Natural killer cell (primary cell): ENCODE data around the gene SAE1. TPM values are rescaled to one million over a fixed set of nuclear protein-coding genes. Genes with fewer than 3 reads are reported as not detected.

Experiments used
- ATAC-seq, 3 donors: fragments of 150-1000 bp in 2 of 3; fragments of 200-7000 bp in 1 of 3; cut with Tn5 transposase; 1 replicate in 1 of 3; 2 replicates in 2 of 3; pipeline ENCODE4 v1.10.0; 2021; ENCODE audit warnings: mild to moderate bottlenecking in 2 of 3, moderate library complexity in 2 of 3
- DNase-seq, 2 donors: peaks; one replicate each; pipeline versions ENCODE4 v3.0.0 to v3.0.0-alpha.2; 2013 to 2021; ENCODE audit warnings: mixed read lengths in 1 of 2
- H3K27ac ChIP-seq: one replicate; pipeline ENCODE4 v1.5.1; 2013; ENCODE audit warnings: mild to moderate bottlenecking, low read length
- H3K27me3 ChIP-seq: one replicate; pipeline ENCODE4 v1.6.1; 2013; ENCODE audit warnings: low read length; ENCODE audit not compliant: control insufficient read depth, insufficient read depth
- H3K36me3 ChIP-seq: one replicate; pipeline ENCODE4 v1.6.1; 2013; ENCODE audit warnings: low read length; ENCODE audit not compliant: control insufficient read depth, insufficient read depth
- H3K4me1 ChIP-seq: one replicate; pipeline ENCODE4 v1.6.1; 2013; ENCODE audit warnings: low read length; ENCODE audit not compliant: control insufficient read depth, insufficient read depth
- H3K4me3 ChIP-seq: one replicate; pipeline ENCODE4 v1.5.1; 2013; ENCODE audit warnings: low read length
- H3K9me3 ChIP-seq: one replicate; pipeline ENCODE4 v1.6.1; 2013; ENCODE audit warnings: low read length; ENCODE audit not compliant: control insufficient read depth, insufficient read depth
- H3K27ac Mint-ChIP-seq, 2 donors: one replicate each; pipeline ENCODE4 v1.8.0; 2022; ENCODE audit warnings: mild to moderate bottlenecking in 2 of 2, mixed read lengths in 2 of 2, moderate library complexity in 1 of 2
- H3K27me3 Mint-ChIP-seq, 2 donors: one replicate each; pipeline ENCODE4 v1.8.0; 2022; ENCODE audit warnings: low read depth in 2 of 2, mixed read lengths in 2 of 2
- H3K36me3 Mint-ChIP-seq: one replicate; pipeline ENCODE4 v1.8.0; 2022; ENCODE audit warnings: mixed read lengths
- H3K4me1 Mint-ChIP-seq, 2 donors: one replicate each; pipeline ENCODE4 v1.8.0; 2022; ENCODE audit warnings: mixed read lengths in 2 of 2
- H3K4me3 Mint-ChIP-seq: one replicate; pipeline ENCODE4 v1.8.0; 2022; ENCODE audit warnings: mild to moderate bottlenecking, moderate library complexity, mixed read lengths
- H3K9me3 Mint-ChIP-seq, 2 donors: one replicate each; pipeline ENCODE4 v1.8.0; 2022; ENCODE audit warnings: mixed read lengths in 2 of 2
- WGBS: methylation state at CpG from one replicate; pipeline ENCODE4 v1.1.7; 2013; ENCODE audit warnings: missing lambda C conversion rate; ENCODE audit not compliant: insufficient coverage; 5-methylcytosine and 5-hydroxymethylcytosine counted together
- intact Hi-C: fragments of 100-400 bp; cut with micrococcal nuclease; formaldehyde crosslinking; loops from one replicate; pipeline ENCODE4 v1.14.2; 2022
- total RNA-seq, 4 donors: library from RNA; stranded (reverse); fragments of 120-200 nt in 1 of 4; gene quantifications; one replicate each; pipeline versions ENCODE4 v1.2.3 to v1.2.4, GENCODE V29; 2013 to 2022
- TF ChIP-seq, protein P1 (sequence below): fragments of 200-600 bp; IDR thresholded peaks from one replicate; pipeline ENCODE4 v1.8.0; 2022; ENCODE audit warnings: antibody characterized with exemption

Gene SAE1
- total RNA-seq, 3 donors from 2014 or later (not counting 1 experiment from before 2014, with no cell fraction given) = 42.5 to 49.3 (median 46.0) TPM

DNA sequence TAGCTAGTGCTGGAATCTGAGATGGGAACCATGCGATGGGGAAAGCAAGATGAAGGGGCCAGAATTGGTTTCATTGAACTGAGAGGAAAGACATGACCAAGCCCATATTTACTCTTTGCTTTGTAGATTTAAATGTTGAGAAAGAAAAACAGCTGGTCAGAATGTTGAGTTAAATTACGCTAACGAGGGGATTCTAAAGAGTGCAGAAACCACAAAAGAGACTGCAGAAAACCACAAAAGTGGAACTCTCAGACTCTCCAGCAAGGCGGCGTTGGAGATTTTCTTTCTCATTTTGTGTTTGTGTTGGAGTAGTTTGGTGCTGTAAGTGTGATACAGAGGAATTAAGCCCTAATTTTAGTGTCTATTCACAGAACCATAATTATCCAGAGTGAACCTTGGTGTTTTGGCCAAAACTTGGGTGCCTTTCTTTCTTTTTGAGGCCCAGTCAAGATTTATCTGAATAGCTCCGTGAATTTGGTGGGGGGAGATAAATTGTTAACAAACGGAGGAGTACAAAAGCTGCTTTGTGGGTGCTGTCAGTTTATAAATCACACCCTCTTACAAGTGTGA lies 26.3 kb downstream of the SAE1 start:
- H3K9me3 ChIP-seq = no peaks in the 10 kb centered on the region
- no peaks in the 10 kb centered on the region for H3K9me3 Mint-ChIP-seq
- TF ChIP-seq, protein P1, sequence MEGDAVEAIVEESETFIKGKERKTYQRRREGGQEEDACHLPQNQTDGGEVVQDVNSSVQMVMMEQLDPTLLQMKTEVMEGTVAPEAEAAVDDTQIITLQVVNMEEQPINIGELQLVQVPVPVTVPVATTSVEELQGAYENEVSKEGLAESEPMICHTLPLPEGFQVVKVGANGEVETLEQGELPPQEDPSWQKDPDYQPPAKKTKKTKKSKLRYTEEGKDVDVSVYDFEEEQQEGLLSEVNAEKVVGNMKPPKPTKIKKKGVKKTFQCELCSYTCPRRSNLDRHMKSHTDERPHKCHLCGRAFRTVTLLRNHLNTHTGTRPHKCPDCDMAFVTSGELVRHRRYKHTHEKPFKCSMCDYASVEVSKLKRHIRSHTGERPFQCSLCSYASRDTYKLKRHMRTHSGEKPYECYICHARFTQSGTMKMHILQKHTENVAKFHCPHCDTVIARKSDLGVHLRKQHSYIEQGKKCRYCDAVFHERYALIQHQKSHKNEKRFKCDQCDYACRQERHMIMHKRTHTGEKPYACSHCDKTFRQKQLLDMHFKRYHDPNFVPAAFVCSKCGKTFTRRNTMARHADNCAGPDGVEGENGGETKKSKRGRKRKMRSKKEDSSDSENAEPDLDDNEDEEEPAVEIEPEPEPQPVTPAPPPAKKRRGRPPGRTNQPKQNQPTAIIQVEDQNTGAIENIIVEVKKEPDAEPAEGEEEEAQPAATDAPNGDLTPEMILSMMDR = no peak
- peaks cover 30% of the 10 kb centered on the region for H3K36me3 ChIP-seq
- H3K36me3 Mint-ChIP-seq = peaks cover 9% of the 10 kb centered on the region
- H3K27ac Mint-ChIP-seq = peak overlapping the region; percentile 89 to 93
- ATAC-seq = peak; percentile 43 to 62 (median 48)
- H3K27ac ChIP-seq = peak overlapping the region; percentile 68
- intact Hi-C loops = loop anchor here (1.0 to 5.0 kb wide), 3 partner anchors 19 to 70 kb away; no protein-coding TSS in a partner anchor
- DNase-seq = peak in 1 of 2 donors; percentile 71
- no peaks in the 10 kb centered on the region for H3K27me3 ChIP-seq
- peak overlapping the region; percentile 80 for H3K4me3 Mint-ChIP-seq
- no peak overlapping the region for H3K4me3 ChIP-seq
- peaks cover 51% of the 10 kb centered on the region for H3K4me1 ChIP-seq
- no peaks in the 10 kb centered on the region for H3K27me3 Mint-ChIP-seq
- 0% methylated on average over 6 of the region's 7 CpGs for WGBS
- H3K4me1 Mint-ChIP-seq = peaks cover 34 to 41% of the 10 kb centered on the region in 2 donors

DNA sequence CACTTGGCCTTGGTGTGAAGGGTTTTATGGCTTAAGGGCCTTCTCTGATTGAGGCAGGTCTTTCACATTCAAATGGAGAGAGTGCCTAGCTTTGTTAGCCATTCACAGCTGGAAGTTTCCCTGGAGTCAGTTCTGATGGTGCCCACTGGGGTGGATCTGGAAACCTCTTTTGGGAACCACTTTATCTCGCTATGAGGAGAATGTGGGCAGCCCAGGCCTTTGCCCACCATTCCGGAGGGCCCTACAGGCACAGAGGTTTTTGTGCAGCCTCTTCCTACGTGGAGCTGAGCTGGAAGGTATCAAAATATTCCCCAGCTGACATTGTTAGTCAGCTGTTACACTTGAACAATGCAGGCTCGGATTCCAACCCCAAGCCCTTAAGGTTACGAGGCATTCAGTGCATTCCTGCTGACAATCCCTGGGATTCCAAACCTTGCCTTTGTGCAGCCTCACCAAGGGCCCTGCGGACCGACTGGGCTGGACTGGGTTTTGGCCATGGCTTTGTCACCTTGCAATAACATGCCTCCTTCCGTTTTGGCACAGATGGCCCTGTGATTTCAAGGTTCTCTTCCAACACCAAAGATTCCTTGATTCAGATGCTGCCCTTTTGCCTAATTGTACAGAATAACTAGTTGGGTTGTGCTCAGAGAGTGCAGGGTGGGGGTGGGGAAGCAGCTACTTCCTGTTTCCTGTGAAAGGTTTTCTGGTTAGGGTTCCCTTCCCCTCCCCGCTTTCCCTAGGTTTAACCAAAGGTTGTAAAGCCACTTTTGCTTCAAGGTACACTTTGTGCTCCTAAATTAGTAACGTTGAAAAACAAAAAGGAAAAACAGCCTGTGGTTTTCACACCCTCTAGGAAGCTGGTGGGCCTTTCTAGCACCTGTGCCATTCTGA lies 27.0 kb downstream of the SAE1 start:
- H3K27ac Mint-ChIP-seq = peak overlapping the region; percentile 89 to 93
- intact Hi-C loops = loop anchor here (1.0 to 5.0 kb wide), 3 partner anchors 19 to 70 kb away; no protein-coding TSS in a partner anchor
- Histone ChIP-seq H3K27me3 (no peaks in the 10 kb centered on the region), H3K4me1 (peaks cover 51% of the 10 kb centered on the region), H3K27ac (peak overlapping the region; percentile 68), H3K4me3 (peak overlapping the region; percentile 4), H3K36me3 (peaks cover 23% of the 10 kb centered on the region), H3K9me3 (no peaks in the 10 kb centered on the region)
- peak; percentile 56 to 76 (median 71) for ATAC-seq
- H3K9me3 Mint-ChIP-seq = no peaks in the 10 kb centered on the region
- WGBS = 47% methylated on average over 9 of the region's 10 CpGs
- TF ChIP-seq, protein P1 = no peak
- peak in 1 of 2 donors; percentile 79 for DNase-seq
- no peaks in the 10 kb centered on the region for H3K27me3 Mint-ChIP-seq
- peak overlapping the region; percentile 80 for H3K4me3 Mint-ChIP-seq
- peaks cover 1% of the 10 kb centered on the region for H3K36me3 Mint-ChIP-seq
- peaks cover 34 to 46% of the 10 kb centered on the region in 2 donors for H3K4me1 Mint-ChIP-seq

DNA sequence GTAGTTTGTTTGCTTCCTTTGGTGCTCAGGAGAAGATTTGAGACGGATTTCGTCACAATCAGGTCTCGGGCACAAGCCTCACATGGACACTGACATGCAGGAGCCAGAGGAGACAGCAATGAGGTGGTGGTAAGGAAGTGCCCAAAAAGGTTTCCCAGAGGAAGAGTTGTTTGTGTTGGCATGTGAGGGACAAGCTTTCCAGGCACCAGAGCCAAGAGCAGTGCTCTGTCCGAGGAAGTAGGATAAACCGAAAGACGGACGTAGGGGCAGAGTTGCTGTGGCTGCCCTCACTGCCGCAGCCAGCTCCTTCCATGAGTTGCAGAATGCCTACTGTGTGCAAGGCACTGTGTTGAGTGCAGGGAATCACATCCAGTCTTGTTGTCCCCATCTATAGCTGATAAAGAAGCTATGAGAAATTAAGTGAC lies 27.7 kb downstream of the SAE1 start:
- ATAC-seq (no peak), DNase-seq (no peak)
- Histone ChIP-seq H3K4me3 (no peak overlapping the region), H3K9me3 (no peaks in the 10 kb centered on the region), H3K4me1 (peaks cover 51% of the 10 kb centered on the region), H3K36me3 (peaks cover 16% of the 10 kb centered on the region), H3K27ac (peak overlapping the region; percentile 68), H3K27me3 (no peaks in the 10 kb centered on the region)
- TF ChIP-seq, protein P1 = no peak
- peaks cover 34 to 47% of the 10 kb centered on the region in 2 donors for H3K4me1 Mint-ChIP-seq
- H3K27me3 Mint-ChIP-seq = no peaks in the 10 kb centered on the region
- no peaks in the 10 kb centered on the region for H3K9me3 Mint-ChIP-seq
- peak overlapping the region; percentile 89 to 93 for H3K27ac Mint-ChIP-seq
- 49% methylated on average over 8 of the region's 8 CpGs for WGBS
- no peaks in the 10 kb centered on the region for H3K36me3 Mint-ChIP-seq
- intact Hi-C loops = loop anchor here (5.0 kb wide), 2 partner anchors 34 to 69 kb away; no protein-coding TSS in a partner anchor
- H3K4me3 Mint-ChIP-seq = peak overlapping the region; percentile 76
